GM12874 (cell line): Measurements from ENCODE around the gene SLC22A23.
A peak's percentile ranks its signal among the peaks of the same experiment; 100 is the strongest.

Source experiments
- TF ChIP-seq, protein P1 (sequence below): IDR thresholded peaks from 2 replicates; pipeline ENCODE4 v1.5.1; 2011; ENCODE audit warnings: low read depth, mild to moderate bottlenecking, control low read depth, low read length, moderate library complexity; ENCODE audit not compliant: insufficient read depth

The SLC22A23 gene

DNA sequence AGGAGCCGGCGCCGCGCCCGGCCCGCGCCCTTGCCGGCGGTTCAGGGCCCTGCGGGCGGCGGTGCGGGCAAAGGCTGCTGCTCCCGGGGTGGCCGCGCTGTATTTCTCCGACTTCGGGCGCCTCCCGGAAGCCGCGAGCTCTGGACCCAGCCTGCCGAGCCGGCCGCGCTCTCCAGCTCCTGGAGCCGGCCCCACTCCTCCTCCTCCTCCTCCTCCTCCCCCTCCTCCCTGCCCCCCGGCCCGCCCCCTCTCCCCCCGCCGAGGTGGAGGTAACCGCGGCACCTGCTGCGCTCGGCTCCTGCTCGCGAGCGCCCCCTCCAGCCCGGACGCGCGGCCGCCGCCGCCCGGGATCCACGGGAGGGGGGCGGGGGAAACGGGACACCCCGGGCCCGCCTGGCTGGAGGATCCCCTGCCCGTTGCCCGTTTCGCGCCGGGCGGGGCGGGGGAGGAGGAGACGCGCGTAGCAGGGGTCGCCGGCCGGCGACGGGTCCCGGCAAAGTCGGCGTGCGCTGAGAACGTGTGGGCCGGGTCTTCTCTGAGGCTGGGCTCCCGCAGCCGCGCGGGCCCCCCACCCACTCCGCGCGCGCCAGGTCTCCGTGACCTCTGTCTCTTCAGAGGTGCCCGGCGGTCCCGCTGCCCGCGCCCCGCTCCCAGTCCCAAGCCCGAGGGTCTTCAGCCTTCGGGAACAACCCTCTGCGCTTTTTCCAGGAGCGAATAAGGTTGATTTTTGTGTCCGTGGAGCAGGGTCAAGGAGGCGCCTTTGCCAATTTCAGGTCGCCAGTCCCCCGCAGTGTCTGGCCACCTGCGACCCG, at the start of gene SLC22A23:
SLC22A23 (minus strand) TSS at position 153 of the 812 bp plus-strand sequence. CDS start 491 bp downstream, outside the sequence.
- TF ChIP-seq, protein P1, sequence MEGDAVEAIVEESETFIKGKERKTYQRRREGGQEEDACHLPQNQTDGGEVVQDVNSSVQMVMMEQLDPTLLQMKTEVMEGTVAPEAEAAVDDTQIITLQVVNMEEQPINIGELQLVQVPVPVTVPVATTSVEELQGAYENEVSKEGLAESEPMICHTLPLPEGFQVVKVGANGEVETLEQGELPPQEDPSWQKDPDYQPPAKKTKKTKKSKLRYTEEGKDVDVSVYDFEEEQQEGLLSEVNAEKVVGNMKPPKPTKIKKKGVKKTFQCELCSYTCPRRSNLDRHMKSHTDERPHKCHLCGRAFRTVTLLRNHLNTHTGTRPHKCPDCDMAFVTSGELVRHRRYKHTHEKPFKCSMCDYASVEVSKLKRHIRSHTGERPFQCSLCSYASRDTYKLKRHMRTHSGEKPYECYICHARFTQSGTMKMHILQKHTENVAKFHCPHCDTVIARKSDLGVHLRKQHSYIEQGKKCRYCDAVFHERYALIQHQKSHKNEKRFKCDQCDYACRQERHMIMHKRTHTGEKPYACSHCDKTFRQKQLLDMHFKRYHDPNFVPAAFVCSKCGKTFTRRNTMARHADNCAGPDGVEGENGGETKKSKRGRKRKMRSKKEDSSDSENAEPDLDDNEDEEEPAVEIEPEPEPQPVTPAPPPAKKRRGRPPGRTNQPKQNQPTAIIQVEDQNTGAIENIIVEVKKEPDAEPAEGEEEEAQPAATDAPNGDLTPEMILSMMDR, result peak; percentile 85

- TF ChIP-seq, protein P1, result no peak
Observed at GRCh38 chr6:3506200-3506599, 49.4 kb upstream of the SLC22A23 start.

- TF ChIP-seq, protein P1, result no peak
Observed at GRCh38 chr6:3504938-3505805, 48.3 kb upstream of the SLC22A23 start.

- TF ChIP-seq, protein P1, result no peak
Observed at GRCh38 chr6:3504354-3504753, 47.5 kb upstream of the SLC22A23 start.

DNA sequence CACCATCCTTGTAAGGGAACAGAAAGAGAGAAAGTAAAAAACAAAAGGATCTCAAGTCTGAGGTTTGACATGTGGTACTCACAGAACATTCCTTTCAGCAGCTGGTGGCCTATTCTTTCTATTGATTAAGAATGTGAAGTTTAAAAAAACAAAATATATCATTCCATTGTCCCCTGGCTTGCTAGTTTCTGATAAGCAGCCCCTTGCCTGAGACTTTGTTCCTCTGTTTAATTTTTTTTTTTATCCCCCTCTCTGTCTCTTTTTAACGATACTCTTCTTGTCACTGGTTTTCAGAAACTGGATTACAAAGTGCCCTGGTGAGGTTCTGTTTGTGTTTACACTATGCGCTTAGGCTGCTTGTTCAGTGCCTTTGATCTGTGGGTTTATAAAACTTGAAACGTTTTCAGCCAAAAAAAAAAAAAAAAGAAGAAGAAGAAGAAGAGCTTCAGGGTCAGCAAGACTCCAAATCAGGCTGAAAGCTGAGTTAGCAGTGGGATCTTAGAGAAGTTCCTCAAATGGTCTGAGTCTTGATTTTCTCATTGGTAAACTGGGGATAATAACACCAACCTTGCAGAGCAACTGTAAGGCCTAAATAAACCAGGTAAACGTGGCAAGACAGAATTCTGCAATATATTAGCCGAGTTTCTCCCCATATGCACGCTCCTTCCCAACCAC, 45.1 kb upstream of the SLC22A23 start:
- TF ChIP-seq, protein P1, result no peak

GRCh38 chr6:3500262-3501014, 43.6 kb upstream of the SLC22A23 start:
- TF ChIP-seq, protein P1, result no peak
